ENCODE data around the gene CCDC47.

CCDC47 gene

DNA sequence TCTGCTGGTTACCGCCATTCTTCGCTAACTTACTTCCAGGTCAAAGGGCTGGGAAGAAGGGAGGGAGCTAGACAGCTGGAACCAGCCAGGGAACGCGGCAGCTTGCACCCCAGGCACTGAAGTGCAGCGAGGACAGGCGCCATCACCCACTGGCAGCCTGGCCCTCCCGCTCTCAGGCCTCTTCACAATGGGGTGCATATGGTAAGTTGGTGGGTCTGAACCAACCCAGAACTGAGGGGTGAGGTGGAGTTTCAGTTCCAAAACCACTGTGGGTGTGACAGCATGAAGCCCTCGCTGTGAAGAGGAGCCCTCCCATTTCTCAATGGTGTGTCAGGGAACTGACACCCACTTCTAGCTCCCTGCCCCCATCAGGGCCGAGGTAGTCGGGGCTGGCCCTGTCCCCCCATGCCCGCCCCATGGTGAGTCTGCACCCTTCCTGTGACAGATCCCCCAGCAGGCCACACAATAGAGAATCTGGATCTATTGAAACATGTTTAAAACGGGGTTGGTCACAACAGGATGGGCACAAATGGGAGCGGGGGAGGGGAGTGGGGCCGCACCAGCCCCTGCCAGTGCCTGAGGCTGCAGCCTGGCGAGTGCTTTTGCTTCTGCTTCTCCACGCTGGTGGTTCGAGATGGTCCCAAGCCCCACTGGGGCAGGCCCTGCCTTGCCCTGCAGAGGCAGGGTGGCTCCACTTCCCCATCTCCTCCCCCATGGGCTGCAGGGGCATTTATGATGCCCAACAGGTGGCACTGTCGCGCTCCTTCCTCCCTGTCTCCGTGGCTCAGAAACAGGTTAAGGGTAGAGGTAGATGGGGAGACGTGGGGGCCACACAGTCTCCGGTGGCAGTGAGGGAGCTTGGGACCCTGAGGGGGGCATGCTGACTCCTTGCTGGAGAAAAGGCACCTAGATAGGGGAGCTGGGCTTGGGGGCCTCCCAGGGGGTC is 75.8 kb downstream of the CCDC47 start:
- no peak for FAIRE-seq

DNA sequence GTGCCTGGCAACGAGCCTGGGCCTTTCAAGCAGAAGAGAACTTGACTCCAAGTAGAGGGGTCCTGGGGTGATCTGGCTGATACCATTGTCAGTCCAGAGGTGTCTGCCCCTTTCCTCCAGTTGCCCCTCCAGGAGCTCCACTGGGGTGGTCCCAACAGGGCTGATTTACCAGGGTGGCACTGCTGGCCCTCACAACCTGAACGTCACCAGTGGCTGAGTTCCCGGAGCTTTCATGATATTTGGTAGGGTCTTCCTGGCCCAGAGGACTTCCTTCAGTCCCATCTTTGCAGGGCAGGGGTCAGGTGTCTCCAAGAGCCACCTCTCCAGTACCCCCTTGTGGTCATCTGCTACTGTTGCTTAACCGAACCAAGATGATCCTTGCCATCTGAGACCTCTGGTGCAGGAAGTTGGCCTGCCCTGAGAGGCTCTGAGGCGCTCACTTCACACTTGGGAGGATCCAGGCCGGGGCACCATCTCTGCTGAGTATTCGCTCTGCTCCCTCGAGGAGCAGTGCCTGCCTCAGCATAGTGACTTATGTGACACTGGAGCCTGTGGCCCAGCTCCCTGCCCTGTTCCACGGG is 76.9 kb downstream of the CCDC47 start:
- no peak for FAIRE-seq

- no peak for FAIRE-seq
Observed at GRCh38 chr17:63695889-63696288, 77.5 kb downstream of the CCDC47 start.

Data from TTC549 (cell line).